Measurements from ENCODE around the gene PTPRD. TPM values are rescaled to one million over a fixed set of nuclear protein-coding genes. Genes with fewer than 3 reads are reported as not detected.
"Not testable (repeated sequence)": the region's sequence is repeated elsewhere in the genome, so short reads cannot be mapped to it uniquely, and the experiment has no call there.

PTPRD gene
- total and polyA plus RNA-seq, 10 donors, result 0.08 to 11.7 (median 2.9) TPM

GRCh38 chr9:10512144-10512543 lies 100.7 kb downstream of the PTPRD start:
- TF ChIP-seq POLR2A (IDR thresholded peaks at IDR 0.05) (no peak), POLR2AphosphoS5 (IDR thresholded peaks at IDR 0.05) (no peak), CTCF (IDR thresholded peaks at IDR 0.05 in 8 of 11, conservative IDR thresholded peaks at IDR 0.05 in 3 of 11) (no peak)
- intact Hi-C loops (cut with DNase I; ENCODE audit: low total_unique reads), result no loop called here
- no peak for DNase-seq
- Histone ChIP-seq H3K4me3 (no peak overlapping the region), H3K36me3 (no peaks in the 10 kb centered on the region), H3K27ac (no peak overlapping the region), H3K9me3 (peaks cover 3 to 25% (median 9%) of the 10 kb centered on the region in 8 donors), H3K27me3 (replicated peaks in 1 of 7) (no peaks in the 10 kb centered on the region), H3K4me1 (no peaks in the 10 kb centered on the region)
- WGBS, 5 donors, result 84 to 94% (median 87%) methylated on average over 3 of the region's 3 CpGs

- TF ChIP-seq CTCF (IDR thresholded peaks at IDR 0.05 in 8 of 11, conservative IDR thresholded peaks at IDR 0.05 in 3 of 11) (no peak), POLR2AphosphoS5 (IDR thresholded peaks at IDR 0.05) (no peak), POLR2A (IDR thresholded peaks at IDR 0.05) (no peak)
- WGBS, 5 donors, result 69 to 86% (median 81%) methylated on average over 4 of the region's 4 CpGs
These were observed 123.9 kb downstream of the PTPRD start for GRCh38 chr9:10488937-10489336.

GRCh38 chr9:10479172-10479571 lies 133.6 kb downstream of the PTPRD start:
- no peak for DNase-seq
- Histone ChIP-seq H3K4me3 (no peak overlapping the region), H3K27me3 (replicated peaks in 1 of 7) (no peaks in the 10 kb centered on the region), H3K36me3 (no peaks in the 10 kb centered on the region), H3K27ac (no peak overlapping the region), H3K4me1 (no peaks in the 10 kb centered on the region), H3K9me3 (peaks cover 0 to 40% (median 27%) of the 10 kb centered on the region in 8 donors)
- intact Hi-C loops (cut with DNase I; ENCODE audit: low total_unique reads), result no loop called here
- no peak for TF ChIP-seq POLR2AphosphoS5 (IDR thresholded peaks at IDR 0.05)
- no peak for TF ChIP-seq POLR2A (IDR thresholded peaks at IDR 0.05)
- TF ChIP-seq CTCF (IDR thresholded peaks at IDR 0.05 in 8 of 11, conservative IDR thresholded peaks at IDR 0.05 in 3 of 11), result no peak
- 29 to 46% (median 37%) methylated on average over 3 of the region's 3 CpGs for WGBS, 5 donors

More at GRCh38 chr9:10488937-10489336, 123.9 kb downstream of the PTPRD start:
- no peaks in the 10 kb centered on the region for H3K4me1 ChIP-seq
- no peak overlapping the region for H3K27ac ChIP-seq
- no peaks in the 10 kb centered on the region for H3K36me3 ChIP-seq
- intact Hi-C loops (cut with DNase I; ENCODE audit: low total_unique reads), result no loop called here
- no peak overlapping the region for H3K4me3 ChIP-seq
- no peaks in the 10 kb centered on the region for H3K27me3 ChIP-seq (replicated peaks in 1 of 7)
- H3K9me3 ChIP-seq, result peaks cover 0 to 35% (median 11%) of the 10 kb centered on the region in 8 donors
- DNase-seq, result no peak

DNA sequence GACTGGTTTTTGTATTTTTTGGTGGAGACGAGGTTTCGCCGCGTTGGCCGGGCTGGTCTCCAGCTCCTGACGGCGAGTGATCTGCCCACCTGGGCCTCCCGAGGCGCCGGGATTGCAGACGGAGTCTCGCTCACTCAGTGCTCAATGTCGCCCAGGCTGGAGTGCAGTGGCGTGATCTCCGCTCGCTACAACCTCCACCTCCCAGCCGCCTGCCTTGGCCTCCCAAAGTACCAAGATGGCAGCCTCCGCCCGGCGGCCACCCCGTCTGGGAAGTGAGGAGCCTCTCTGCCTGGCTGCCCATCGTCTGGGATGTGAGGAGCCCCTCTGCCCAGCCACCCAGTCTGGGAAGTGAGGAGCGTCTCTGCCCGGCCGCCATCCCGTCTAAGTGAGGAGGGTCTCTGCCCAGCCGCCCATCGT lies 163.6 kb downstream of the PTPRD start:
- intact Hi-C loops (cut with DNase I; ENCODE audit: low total_unique reads); H3K27me3 ChIP-seq (replicated peaks in 1 of 7); H3K4me1 ChIP-seq; H3K4me3 ChIP-seq; H3K27ac ChIP-seq; H3K36me3 ChIP-seq; DNase-seq: not testable (repeated sequence)
- WGBS, 5 donors, result 92 to 99% (median 97%) methylated on average over 16 to 28 of the region's 28 CpGs
- H3K9me3 ChIP-seq, result peaks cover 0 to 31% (median 12%) of the 10 kb centered on the region in 8 donors

DNA sequence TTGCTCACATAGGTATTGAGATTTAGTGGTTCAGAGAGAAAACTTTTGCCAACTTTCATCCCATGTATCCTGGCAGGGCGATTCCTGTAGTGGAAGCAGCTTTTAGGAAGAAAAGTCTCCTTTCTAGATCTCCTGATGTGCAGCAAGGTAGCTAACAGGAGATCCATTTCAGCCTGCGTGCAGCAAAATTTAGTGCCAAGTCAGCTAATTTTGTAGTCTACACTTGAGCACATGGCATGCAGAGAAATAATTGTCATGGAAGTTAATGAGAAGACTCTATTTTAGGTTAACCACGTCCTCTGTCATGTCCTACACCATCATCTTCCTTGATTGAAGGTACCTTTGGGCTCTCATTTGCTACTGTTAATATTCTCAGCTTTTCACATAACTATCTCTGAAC lies 165.8 kb downstream of the PTPRD start:
- Histone ChIP-seq H3K9me3 (peaks cover 0 to 11% (median 3%) of the 10 kb centered on the region in 8 donors), H3K4me1 (no peaks in the 10 kb centered on the region), H3K27me3 (replicated peaks in 1 of 7) (no peaks in the 10 kb centered on the region), H3K27ac (no peak overlapping the region), H3K36me3 (no peaks in the 10 kb centered on the region), H3K4me3 (no peak overlapping the region)
- WGBS, 5 donors, result 57 to 77% (median 65%) methylated on average over 3 of the region's 3 CpGs
- TF ChIP-seq CTCF (IDR thresholded peaks at IDR 0.05 in 8 of 11, conservative IDR thresholded peaks at IDR 0.05 in 3 of 11) (no peak), POLR2AphosphoS5 (IDR thresholded peaks at IDR 0.05) (no peak), POLR2A (IDR thresholded peaks at IDR 0.05) (no peak)
- intact Hi-C loops (cut with DNase I; ENCODE audit: low total_unique reads), result no loop called here
- no peak for DNase-seq
